RKO (cell line): ENCODE data around the gene RAPGEF1.

ENCODE experiments used
- DNase-seq: peaks from one replicate; pipeline ENCODE4 v3.0.0-alpha.2; 2016; ENCODE audit warnings: low spot score

The RAPGEF1 gene

DNA sequence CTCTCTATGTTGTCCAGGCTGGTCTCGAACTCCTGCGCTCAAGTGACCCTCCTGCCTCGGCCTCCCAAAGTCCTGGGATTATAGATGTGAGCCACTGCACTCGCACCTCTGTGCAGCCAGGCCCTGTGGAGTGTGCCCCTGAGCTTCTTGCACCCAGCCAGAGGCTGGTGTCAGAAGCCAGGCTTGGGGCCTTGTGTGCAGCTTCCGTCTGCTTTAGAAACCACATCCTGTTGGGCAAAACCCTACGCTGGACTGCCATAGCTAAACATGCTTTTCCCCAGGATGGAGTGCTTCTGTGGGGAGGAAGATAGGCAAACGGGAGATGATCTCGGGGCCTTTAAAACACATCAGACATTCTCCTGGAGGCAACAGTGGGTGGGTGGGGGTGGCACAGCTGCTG is 154.5 kb downstream of the RAPGEF1 start:
- DNase-seq: no peak

DNA sequence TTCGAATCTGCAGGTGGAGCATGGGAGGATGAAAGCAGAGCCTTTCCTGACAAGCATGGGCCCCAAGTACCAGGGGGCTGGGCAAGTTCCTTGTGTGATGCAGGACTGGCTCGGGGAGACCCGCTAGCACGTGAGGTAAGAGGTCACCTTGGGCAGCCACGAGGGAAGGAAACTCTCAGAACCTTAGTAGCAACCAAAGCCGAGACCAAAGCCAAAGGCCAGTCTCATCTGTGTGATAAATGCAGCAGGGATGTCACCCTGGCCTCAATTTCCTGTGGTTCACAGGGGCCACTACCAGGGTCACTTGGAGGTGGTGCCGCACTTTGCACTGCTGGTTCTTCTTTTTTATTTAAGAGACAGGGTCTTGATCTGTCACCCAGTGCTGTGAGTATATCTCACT is 155.0 kb downstream of the RAPGEF1 start:
- no peak for DNase-seq

DNA sequence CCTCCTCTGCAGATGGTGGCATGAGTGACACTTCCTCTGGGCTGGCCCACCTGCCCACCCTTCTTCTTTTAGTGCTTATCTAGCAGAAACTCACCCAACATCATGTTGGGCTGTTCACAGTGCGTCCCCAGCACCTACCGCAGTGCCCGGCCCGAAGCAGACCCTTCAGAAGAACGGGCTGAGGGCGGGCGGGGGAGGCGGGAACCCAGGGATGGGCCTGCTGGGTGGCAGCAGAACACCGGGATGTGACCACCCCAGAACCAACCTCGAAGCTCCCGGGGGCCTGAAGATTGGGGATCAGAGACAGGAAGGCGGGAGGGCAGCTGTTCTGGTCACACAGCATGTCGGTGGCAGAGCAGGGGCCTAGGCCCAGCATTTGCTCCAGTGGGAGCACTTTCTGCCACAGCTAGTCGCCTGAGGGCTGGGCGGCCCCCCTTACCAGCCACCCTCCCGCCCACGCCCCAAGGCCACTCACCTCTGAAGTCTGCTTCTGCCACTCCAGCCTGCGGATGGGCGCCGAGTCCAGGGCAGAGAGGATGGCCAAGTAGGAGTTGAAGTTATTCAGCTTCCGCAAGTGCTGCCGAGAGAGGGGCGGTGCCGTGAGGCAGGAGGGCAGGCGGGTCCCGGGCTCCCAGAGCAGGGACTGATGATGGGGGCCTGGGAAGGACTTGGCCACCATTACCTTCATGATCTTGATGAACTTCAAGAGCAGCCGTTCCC is 155.9 kb downstream of the RAPGEF1 start:
- DNase-seq: no peak

DNA sequence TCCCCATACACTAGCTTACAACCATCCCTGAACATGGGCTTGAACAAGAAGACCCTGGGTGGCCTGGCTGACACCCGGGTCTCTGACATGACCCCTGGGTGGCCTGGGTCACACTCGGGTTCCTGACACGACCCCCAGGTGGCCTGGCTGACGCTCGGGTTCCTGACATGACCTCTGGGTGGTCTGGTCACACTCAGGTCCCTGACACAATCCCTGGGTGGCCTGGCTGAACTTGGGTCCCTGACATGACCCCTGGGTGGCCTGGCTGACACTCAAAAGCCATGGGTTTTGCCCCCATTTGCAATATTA is 156.6 kb downstream of the RAPGEF1 start:
- no peak for DNase-seq

DNA sequence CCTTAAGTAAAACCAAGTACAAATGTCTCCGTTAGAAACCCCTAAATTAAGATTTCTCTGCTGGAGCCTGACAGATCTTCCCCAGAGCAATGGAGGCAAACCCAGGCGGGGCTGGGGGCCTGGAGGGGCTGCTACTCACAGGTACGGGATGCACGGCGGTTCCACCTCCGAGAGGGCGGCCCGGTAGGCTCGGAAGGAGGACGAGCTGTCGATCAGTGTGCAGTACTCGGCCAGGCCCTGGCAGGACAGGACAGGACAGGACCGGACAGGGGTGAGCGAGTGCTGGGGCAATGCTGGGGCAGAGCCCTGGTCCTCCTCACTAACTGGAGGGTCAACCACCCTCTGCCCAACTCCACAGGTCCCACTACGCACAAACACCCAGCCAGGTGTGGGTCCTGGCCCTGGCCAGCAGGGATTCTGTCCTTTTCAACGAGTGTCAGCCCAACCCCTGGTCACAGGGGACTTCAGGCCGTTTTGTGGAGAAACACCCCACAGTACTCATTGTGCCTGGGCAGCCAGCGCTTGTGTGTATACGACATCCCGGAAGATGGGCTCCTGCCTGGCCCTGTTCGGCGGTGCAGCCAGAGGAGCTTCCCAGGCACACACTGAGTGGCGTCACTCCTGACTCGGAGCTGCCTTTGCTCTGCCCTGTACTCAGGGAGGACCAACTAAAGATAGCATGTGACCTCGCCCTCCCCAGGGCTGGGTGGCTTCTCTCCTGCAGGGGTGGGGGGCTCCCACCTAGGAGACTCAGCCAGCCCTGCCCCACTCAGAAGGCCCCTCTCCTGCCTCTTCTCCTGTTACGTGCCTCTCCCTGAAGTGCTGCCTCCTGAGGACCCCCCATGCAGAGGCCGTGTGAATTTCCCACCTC is 157.2 kb downstream of the RAPGEF1 start:
- DNase-seq: no peak

DNA sequence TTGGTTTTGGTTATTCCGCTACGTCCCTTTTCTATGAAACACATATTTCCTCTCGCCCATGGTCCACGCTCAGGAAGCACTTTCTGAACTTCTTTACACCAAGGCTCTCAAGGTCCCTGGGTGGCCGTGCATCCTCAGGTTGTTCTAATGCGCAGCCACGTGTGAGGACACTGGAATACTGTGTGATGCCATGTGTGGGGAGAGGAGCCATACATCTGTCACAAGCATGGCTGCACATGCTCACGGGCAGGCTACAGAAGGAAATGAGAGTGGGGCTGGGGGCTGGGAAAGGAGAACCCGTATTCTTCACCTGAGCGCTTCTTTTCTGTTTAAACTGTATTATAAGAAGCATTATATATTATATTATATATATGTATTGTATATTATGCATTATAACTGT is 157.8 kb downstream of the RAPGEF1 start:
- DNase-seq: no peak

DNA sequence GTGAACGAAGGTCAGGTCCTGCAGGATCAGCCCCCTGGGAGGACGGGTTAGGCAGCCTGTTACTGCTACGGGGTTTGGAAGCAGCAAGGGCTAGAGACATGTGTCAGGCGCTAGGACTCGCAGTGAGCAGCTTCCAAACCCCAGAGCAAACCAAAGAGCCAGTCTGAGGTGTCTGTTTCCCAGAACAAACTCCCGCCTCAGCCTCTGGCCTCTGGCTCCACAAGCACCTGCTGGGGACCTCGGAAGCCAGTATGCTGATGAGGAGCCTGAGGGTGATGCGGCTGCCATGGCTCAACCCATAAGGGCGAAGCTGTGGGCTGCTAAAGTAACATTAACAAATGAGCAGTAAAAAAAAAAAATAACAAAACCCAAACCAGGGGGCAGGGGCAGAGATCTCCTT is 159.5 kb downstream of the RAPGEF1 start:
- no peak for DNase-seq

DNA sequence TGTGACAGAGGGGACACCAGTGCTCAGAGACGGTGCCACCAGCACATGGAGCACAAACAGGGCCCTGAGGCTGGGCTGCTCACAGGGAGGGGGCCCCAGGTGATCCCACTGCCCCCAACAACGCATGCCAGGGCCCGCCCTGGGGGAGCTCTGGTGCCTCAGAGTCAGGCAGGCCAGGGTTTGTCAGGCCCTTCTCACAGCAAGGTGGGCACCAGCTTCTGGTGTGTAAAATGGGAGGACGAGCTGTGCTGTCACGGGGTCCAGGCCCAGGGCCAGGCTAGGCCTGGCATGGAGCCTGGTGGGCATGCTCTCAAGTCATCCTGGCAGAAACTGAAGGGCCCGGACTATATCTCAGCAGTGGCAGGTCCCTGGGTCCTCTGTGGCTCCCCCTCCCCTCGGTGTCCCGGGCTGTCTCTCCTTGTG is 160.1 kb downstream of the RAPGEF1 start:
- no peak for DNase-seq

DNA sequence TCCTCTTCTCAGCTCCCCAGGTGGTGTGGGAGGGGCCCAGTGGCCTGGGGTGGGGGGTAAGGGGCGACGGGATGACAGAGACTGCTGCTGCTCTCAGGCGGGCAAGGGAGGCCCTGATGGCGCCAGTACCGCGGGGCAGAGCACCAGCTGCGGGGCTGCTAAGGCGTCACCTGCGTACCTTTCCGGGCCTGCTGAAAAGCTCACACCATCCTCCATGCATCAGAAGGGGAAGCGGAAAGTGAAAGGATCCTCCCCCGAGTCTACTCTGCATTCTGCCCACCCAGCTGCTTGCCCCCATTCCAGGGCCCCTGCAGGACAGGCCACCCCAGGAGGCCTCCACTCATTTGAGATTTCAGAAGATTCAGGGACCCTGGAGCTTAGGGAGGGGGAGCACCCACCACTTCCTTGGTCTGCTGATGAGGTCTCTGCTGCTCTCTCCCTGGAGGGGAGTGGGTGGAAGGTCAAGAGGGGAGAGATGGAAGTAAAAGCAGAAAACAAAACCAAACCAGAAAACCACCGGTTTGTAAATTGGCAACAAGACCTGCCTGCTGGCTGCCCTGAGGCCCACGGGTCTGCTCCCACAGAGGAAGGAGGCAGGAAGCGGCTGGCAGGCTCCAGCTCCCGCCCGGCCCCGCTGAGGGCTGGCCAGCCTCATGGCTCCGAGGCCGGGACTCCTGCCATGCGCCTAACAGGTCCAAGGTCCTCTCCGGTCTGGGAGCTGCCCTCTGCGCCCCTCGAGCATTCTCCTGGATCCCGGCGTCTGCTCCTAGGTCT is 161.0 kb downstream of the RAPGEF1 start:
- DNase-seq: no peak

DNA sequence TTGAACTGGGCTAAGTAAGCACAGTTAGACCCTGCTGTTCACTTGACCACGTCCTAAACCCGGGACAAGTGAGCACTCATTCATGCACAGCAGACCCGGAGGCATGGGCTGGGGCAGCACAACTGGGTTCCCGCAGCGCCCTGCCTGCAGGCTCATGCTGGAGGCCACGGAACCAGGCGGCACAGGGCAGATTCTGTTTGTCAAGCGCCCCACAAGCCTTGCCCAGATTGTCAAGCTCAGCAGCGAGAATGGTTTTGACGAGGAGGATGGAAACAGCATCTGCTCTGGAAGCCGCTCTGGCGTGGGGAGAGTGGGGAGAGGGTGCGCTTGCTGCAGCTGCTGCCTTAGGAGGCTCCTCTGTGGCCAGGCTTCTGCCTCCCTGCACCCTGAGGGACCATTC is 161.9 kb downstream of the RAPGEF1 start:
- DNase-seq: no peak

DNA sequence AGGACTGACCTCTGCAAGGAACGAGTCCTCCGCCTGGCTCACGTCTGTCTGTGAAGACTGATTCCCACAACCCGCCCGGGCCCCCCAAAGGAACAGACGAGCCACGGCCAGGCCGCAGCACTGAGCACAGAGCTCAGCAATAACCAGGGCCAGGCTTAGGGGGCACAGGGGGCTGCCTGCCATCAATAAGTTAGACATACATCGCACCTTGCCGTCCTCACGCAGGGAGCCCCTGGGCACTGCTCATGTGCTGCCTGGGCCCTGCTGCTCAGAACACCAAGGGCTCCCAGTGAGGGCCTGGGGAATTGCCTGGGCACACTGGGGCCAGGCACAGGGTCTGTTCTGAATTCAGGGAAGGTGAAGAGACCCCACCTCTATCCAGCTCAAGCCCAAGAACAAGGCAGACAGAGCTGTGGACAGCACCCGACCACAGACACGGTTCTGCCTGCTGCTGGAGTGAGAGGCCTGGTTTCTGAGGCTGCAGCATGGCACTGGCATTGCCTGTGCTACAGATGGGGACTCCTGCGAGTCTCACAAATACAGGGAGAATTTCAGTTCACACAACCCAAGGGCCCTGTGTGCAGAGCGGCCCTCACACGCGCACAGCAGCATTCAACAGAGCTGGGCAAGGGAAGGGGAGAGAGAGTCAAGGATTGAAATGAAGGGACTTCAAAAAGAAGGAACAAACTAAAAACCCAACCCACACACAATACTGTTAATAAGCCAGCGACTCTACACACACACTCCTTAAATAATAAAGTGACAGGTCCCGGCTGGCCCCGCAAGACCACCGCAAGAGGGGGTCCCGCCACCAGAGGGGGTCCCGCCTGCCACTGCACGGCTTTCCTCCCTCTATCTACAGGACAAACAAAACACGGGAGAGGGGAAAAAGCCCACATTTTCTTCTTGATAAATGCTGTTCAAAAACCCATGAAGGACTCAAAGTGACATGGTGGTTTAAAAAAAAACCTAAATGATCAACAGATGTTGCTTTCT is 162.6 kb downstream of the RAPGEF1 start:
- no peak for DNase-seq

DNA sequence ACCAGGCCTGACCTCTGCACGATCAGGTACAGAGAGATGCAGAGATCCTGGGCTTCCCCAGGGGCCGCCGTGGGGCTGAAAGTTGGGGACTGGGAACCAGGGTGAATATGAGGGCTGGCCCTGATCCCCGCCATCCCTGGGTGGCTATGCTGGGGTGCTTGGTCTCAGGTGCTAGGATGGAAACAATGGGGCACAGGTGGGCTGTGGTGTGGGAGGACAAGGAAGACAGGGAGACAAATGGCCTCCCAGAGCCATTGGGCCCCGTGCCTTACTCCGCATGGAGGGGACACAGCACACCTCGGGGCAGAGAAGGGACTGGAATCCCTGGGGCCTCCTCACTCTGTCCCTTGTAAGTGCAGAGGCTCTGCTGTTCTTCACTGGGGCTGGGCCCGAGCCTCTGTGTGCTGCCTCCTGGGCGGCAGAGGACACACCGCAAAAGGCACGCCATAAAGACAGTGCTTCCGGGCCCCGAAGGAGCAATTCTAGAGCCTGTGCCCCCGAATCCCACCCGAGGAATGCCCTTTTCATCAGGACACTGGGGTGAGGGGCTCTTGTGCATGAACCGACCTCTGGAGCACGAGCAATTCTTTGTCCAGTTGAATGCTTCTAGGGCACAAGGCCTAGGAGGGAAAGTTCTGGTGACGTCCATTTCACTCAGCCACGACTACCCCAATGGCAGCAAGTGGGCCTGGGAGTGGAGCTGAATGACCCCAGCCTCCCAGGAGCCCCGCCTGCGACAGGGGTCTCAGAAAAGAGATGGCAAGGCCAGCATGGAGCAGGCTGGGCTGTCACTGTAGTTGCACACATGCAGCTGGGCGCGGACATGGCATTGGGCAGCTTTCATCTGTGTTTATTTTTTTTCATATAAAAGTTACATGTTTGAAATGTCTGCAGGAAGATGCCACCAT is 163.7 kb downstream of the RAPGEF1 start:
- no peak for DNase-seq

DNA sequence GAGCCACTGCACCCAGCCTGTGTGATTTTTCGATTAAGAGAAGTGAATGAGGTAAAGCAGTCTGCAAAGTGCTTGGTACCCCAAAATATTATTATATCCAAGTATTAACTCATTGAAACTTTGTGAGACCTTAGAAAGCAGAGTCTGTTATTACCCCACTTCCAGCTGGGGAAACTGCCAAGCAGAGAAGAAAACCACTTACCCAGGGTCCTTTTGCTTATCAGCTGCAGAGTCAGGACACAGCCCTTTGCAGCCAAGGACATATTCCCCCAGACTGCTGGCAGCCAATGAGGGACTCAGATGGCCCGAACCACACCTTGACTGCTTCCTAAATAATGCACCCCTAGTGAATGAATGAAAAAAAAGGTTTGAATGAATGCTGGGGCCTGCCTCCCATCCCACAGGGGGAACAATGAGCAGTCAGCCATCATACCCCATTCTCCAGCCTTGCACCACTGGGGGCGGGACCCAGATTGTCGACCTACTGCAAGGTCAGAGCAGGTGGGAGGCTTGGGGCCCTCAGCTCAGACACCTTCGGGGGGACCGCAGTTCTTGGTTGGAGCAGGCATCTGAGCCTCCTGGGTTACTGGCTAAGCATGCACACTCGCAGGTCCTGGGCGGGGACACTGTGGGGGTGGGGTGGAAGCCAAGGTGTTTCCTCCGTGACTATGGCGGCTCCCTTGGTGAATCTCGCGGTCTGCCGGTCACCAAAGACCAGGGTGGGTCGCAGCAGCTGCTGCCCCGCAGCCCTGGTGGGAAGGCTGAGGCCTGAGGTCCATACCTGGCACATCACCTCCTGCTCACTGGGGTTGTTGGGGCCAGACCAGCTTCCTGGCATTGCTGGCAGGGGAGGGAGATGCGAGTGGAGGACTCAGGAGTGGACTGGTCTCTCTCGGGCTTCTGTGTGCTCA is 164.9 kb downstream of the RAPGEF1 start:
- DNase-seq: no peak

DNA sequence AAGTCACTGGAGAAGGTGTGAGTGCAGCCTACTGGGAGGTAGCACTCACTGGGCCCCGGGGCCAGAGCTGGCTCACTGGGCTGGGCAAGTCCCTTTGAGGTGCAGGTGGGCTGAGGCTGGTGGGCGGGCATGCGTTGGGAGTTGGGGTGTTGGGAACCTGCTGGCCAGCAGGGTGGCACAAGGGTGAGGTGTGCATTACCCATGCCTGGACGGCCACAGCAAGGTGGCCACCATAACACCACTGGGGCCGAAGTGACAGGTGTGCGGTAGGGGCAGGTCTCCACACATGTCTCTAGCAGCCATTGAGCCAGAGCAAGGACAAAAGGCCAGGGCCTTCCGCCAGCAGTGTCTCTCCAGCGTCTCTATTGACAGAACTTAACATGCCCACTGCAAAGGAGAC is 172.0 kb downstream of the RAPGEF1 start:
- DNase-seq: no peak

DNA sequence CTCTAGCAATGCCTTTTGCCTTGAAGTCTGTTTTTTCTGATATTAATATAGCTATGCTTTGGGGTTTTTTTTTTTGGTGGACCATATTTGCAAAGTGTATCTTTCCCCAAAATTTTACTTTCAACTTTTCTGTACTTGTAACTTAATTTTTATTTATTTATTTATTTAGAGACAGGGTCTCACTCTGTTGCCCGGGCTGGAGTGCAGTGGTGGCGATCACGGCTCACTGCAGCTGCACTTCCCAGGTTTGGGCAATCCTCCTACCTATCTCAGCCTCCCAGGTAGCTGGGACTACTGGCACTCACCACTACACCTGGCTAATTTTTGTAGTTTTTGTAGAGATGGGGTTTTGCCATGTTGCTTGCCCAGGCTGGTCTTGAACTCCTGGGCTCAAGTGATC is 173.7 kb downstream of the RAPGEF1 start:
- no peak for DNase-seq

DNA sequence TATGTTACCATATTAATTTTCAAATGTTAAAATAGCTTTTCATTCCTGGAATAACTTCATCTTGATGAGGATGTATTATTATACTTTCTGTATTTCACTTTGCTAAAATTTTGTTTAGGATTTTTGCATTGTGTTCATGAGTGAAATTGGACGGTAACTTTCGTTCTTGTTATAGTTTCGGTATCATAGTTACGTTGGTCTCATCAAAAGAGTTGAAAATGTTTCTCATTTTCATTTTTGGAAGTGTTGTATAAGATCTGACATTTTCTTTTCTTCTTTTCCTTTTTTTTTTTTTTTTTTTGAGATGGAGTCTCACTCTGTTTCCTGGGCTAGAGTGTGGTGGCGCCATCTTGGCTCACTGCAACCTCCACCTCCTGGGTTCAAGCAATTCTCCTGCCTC is 174.5 kb downstream of the RAPGEF1 start:
- DNase-seq: no peak

DNA sequence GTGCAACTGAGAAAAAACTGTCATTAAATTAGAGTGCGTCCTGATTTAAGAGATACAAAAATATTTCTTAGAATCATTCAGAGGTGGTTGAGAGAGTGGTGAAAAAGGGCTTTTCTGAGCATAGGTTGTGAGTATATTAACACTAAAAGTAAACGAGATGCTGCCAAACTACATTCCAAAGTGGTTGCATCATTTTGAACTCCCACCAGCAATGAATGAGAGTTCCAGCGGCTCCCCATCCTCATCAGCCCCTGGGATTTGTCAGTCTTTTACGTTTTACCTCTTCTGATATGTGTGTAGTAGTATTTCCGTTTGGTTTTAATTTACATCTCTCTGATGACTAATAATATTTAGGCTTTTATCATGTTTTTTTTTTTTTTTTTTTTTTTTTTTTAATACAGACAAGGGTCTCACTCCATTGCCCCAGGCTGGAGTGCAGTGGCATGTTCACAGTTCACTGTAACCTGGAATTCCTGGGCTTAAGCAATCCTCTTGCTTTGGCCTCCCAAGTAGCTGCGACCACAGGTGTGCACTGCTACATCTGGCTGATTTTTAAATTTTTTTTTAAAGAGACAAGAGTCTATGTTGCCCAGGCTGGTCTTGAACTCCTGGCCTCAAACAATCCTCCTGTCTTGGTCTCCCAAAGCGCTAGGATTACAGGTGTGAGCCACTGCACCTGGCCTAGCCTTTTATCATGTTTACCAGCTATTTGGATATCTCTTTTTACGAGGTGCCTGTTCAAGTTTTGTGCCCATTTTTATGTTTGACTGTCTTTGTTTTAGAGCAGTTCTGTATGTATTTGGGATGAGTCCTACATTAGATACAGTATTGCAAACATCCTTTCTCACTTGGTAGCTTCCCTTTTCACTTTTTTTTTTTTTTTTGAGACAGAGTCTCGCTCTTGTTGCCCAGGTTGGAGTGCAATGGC is 177.6 kb downstream of the RAPGEF1 start:
- no peak for DNase-seq

DNA sequence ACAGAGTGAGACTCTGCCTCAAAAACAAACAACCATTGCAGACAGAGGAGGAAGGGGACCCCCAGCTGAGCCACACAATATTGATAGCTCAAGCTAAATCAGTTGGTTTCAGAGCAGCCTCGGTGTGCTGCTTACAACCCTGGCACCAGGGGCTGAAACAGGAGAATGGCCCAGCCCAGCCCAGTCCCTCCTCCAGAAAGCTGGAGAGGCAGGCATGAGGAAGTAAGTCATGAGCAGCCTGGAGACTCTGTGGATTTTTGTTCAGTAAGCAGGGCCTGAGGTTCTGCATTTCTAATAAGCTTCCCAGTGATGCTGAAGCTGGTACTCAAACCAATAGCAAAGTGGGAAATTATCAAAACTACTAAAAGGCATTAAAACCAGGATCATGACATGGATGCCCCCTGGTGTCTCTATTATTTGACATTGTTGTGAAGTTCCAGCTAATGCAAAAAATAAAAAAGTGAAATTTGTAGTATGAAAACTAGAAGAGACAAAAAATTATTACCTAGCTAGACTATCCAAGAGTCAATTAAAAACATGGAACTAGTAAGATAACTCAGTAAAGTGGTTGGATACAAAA is 180.4 kb downstream of the RAPGEF1 start:
- DNase-seq: no peak
